ENCODE measurements around the gene PIF1.

PIF1 gene

GRCh38 chr15:64837502-64837901 lies 12.1 kb upstream of the PIF1 start:
- Histone ChIP-seq H3K36me3 (peaks cover 3% of the 10 kb centered on the region), H3K27me3 (no peaks in the 10 kb centered on the region), H3K4me1 (ENCODE audit: control insufficient read depth in 1 of 2, insufficient read depth in 1 of 2, low read depth in 1 of 2, low read length in 1 of 2) (peaks cover 56 to 57% of the 10 kb centered on the region in 2 experiments), H3K9me3 (no peaks in the 10 kb centered on the region), H3K27ac (peak overlapping the region; percentile 74), H3K4me3 (ENCODE audit: low read depth in 1 of 2, low read length in 1 of 2) (peak overlapping the region; percentile 28 to 29)
- TF ChIP-seq CTCF (IDR thresholded peaks at IDR 0.05) = no peak

DNA sequence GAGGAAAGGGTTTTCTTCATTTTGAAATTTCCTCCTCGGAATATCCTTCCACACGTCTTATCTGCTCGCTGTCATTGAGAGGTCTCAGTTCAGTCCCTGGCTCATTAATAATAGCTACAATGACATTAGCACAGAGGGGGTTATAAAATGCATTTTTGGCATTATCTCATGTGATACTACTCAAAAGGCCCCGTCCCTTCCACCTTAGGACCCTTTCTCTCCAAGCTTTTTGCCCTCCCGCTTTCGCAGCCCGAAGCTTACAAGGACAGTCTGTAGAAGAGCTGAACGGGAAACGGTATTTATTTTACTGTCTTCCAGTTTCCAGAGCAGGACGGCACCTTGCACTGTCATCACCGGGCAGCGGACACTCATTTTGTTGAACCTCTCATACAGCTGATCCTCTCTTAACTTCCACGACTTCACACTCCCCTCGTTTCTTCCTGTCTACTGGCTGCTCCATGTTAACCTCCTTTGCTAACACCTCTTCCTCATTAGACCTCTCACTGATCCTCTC lies 10.6 kb upstream of the PIF1 start:
- Histone ChIP-seq H3K27me3 (no peaks in the 10 kb centered on the region), H3K27ac (peak overlapping the region; percentile 74), H3K4me3 (ENCODE audit: low read depth in 1 of 2, low read length in 1 of 2) (peak overlapping the region; percentile 38 to 51), H3K36me3 (no peaks in the 10 kb centered on the region), H3K4me1 (ENCODE audit: control insufficient read depth in 1 of 2, insufficient read depth in 1 of 2, low read depth in 1 of 2, low read length in 1 of 2) (peaks cover 55% of the 10 kb centered on the region in 2 experiments), H3K9me3 (no peaks in the 10 kb centered on the region)
- TF ChIP-seq CTCF (IDR thresholded peaks at IDR 0.05) = no peak

- Histone ChIP-seq H3K27me3 (no peaks in the 10 kb centered on the region), H3K9me3 (no peaks in the 10 kb centered on the region), H3K4me1 (ENCODE audit: control insufficient read depth in 1 of 2, insufficient read depth in 1 of 2, low read depth in 1 of 2, low read length in 1 of 2) (peaks cover 35 to 36% of the 10 kb centered on the region in 2 experiments), H3K27ac (no peak overlapping the region), H3K36me3 (no peaks in the 10 kb centered on the region), H3K4me3 (ENCODE audit: low read depth in 1 of 2, low read length in 1 of 2) (no peak overlapping the region)
- no peak for TF ChIP-seq CTCF (IDR thresholded peaks at IDR 0.05)
Observed at GRCh38 chr15:64833690-64834089, 8.2 kb upstream of the PIF1 start.

GRCh38 chr15:64828985-64829384 lies 3.5 kb upstream of the PIF1 start:
- peaks cover 21 to 22% of the 10 kb centered on the region in 2 experiments for H3K4me1 ChIP-seq (ENCODE audit: control insufficient read depth in 1 of 2, insufficient read depth in 1 of 2, low read depth in 1 of 2, low read length in 1 of 2)
- no peaks in the 10 kb centered on the region for H3K36me3 ChIP-seq
- no peak overlapping the region for H3K4me3 ChIP-seq (ENCODE audit: low read depth in 1 of 2, low read length in 1 of 2)
- H3K27ac ChIP-seq = no peak overlapping the region
- TF ChIP-seq CTCF (IDR thresholded peaks at IDR 0.05) = no peak
- peaks cover 15% of the 10 kb centered on the region for H3K27me3 ChIP-seq
- H3K9me3 ChIP-seq = no peaks in the 10 kb centered on the region

DNA sequence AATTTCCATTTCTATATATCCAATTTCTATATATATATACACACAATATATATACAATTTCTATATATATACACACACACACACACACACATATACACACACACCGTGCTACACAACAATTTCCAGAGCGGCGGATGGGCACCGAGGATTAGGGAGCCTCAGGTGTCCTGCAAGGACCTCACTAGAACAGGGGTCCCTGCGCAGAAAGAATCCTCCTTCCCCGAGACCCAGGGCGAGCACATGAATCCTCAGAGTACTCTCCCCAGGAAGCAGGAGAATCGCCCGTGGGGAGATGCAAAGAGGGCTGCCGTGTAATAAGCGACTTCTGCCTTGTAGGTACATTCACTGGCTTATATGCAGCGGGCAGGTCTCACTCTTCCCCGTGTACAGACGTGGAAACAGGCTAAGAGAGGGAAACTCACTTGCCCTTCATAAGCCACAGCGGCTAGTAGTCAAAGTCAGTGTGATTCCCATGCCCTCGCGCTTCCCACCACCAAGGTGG lies 467 bp downstream of the PIF1 start:
- peak overlapping the region; percentile 63 to 66 for H3K4me3 ChIP-seq (ENCODE audit: low read depth in 1 of 2, low read length in 1 of 2)
- peaks cover 30% of the 10 kb centered on the region for H3K27me3 ChIP-seq
- TF ChIP-seq CTCF (IDR thresholded peaks at IDR 0.05) = no peak
- peak overlapping the region; percentile 51 for H3K27ac ChIP-seq
- peaks cover 28 to 30% of the 10 kb centered on the region in 2 experiments for H3K4me1 ChIP-seq (ENCODE audit: control insufficient read depth in 1 of 2, insufficient read depth in 1 of 2, low read depth in 1 of 2, low read length in 1 of 2)
- H3K36me3 ChIP-seq = peaks cover 7% of the 10 kb centered on the region
- no peaks in the 10 kb centered on the region for H3K9me3 ChIP-seq
